ENCODE data around the gene ARHGAP4. TPM values are rescaled to one million over a fixed set of nuclear protein-coding genes. Genes with fewer than 3 reads are reported as not detected.

ARHGAP4 gene
- total RNA-seq, 4 donors from 2014 or later = 10.9 to 26.0 (median 18.1) TPM

GRCh38 chrX:153909024-153909979 is 16.8 kb downstream of the ARHGAP4 start:
- Histone ChIP-seq H3K4me1 (peaks cover 0 to 4% (median under 1%) of the 10 kb centered on the region in 3 donors), H3K4me3 (no peak overlapping the region), H3K9me3 (no peaks in the 10 kb centered on the region), H3K27me3 (no peaks in the 10 kb centered on the region), H3K27ac (no peak overlapping the region), H3K36me3 (no peaks in the 10 kb centered on the region)
- 40% methylated on average over 1 of the region's 37 CpGs; no CpG with 5 or more reads in 1 of the 2 donors for WGBS, 2 donors (ENCODE audit: low coverage in 1 of 2)
- TF ChIP-seq CTCF (IDR thresholded peaks at IDR 0.05) = no peak
- no peak for ATAC-seq

- WGBS, 2 donors (ENCODE audit: low coverage in 1 of 2) = 74 to 91% methylated on average over 4 of the region's 23 CpGs
- H3K4me1 ChIP-seq = peaks cover 0 to 13% (median 3%) of the 10 kb centered on the region in 3 donors
- no peak for ATAC-seq
- no peaks in the 10 kb centered on the region for H3K9me3 ChIP-seq
- TF ChIP-seq CTCF (IDR thresholded peaks at IDR 0.05) = no peak
- TF ChIP-seq POLR2AphosphoS5 (IDR thresholded peaks at IDR 0.05) = no peak
- no peak for TF ChIP-seq POLR2A (IDR thresholded peaks at IDR 0.05)
- no peak for TF ChIP-seq EP300 (IDR thresholded peaks at IDR 0.05)
- no peaks in the 10 kb centered on the region for H3K27me3 ChIP-seq
- H3K27ac ChIP-seq = no peak overlapping the region
- H3K36me3 ChIP-seq = no peaks in the 10 kb centered on the region
- no peak overlapping the region for H3K4me3 ChIP-seq
These were observed 17.7 kb downstream of the ARHGAP4 start for GRCh38 chrX:153908219-153908860.

- H3K4me1 ChIP-seq = peaks cover 0 to 22% (median 3%) of the 10 kb centered on the region in 3 donors
- H3K27ac ChIP-seq = no peak overlapping the region
- H3K36me3 ChIP-seq = no peaks in the 10 kb centered on the region
- no peaks in the 10 kb centered on the region for H3K9me3 ChIP-seq
- H3K27me3 ChIP-seq = no peaks in the 10 kb centered on the region
- H3K4me3 ChIP-seq = no peak overlapping the region
- ATAC-seq = no peak
- no CpG with 5 or more reads among the region's 12 CpGs for WGBS, 2 donors (ENCODE audit: low coverage in 1 of 2)
- TF ChIP-seq POLR2A (IDR thresholded peaks at IDR 0.05) (no peak), EP300 (IDR thresholded peaks at IDR 0.05) (no peak), POLR2AphosphoS5 (IDR thresholded peaks at IDR 0.05) (no peak), CTCF (IDR thresholded peaks at IDR 0.05) (no peak)
These were observed 18.6 kb downstream of the ARHGAP4 start for GRCh38 chrX:153907456-153907855.

- no peaks in the 10 kb centered on the region for H3K9me3 ChIP-seq
- TF ChIP-seq EP300 (IDR thresholded peaks at IDR 0.05) (no peak), POLR2A (IDR thresholded peaks at IDR 0.05) (no peak), POLR2AphosphoS5 (IDR thresholded peaks at IDR 0.05) (no peak), CTCF (IDR thresholded peaks at IDR 0.05) (no peak)
- no peak overlapping the region for H3K4me3 ChIP-seq
- 20% methylated on average over 2 of the region's 27 CpGs; no CpG with 5 or more reads in 1 of the 2 donors for WGBS, 2 donors (ENCODE audit: low coverage in 1 of 2)
- peaks cover 0 to 33% (median 3%) of the 10 kb centered on the region in 3 donors for H3K4me1 ChIP-seq
- no peak for ATAC-seq
- H3K27ac ChIP-seq = no peak overlapping the region
- no peaks in the 10 kb centered on the region for H3K36me3 ChIP-seq
- no peaks in the 10 kb centered on the region for H3K27me3 ChIP-seq
These were observed 19.7 kb downstream of the ARHGAP4 start for GRCh38 chrX:153906126-153906917.
